Omental fat pad (tissue), 4 donors: ENCODE results near the gene BCHE. TPM values are rescaled to one million over a fixed set of nuclear protein-coding genes. Genes with fewer than 3 reads are reported as not detected.

Experiments
- ATAC-seq: fragments of 150-250 bp; one replicate; pipeline ENCODE4 v1.9.1; 2016; ENCODE audit warnings: mild to moderate bottlenecking, moderate library complexity; ENCODE audit not compliant: low FRiP score
- DNase-seq: peaks from one replicate; pipeline ENCODE4 v3.0.0-alpha.2; 2019; ENCODE audit warnings: low spot score
- CTCF ChIP-seq, 3 donors: fragments of 450-650 bp; IDR thresholded peaks; one replicate each; pipeline ENCODE4 v1.5.1; 2016 to 2017; ENCODE audit warnings: antibody characterized with exemption in 3 of 3, mild to moderate bottlenecking in 3 of 3, moderate library complexity in 2 of 3
- total RNA-seq, 4 donors: library from RNA; depleted of rRNA; stranded (reverse); fragments of >200 nt; gene quantifications; one replicate each; pipeline ENCODE4 v1.1.0, GENCODE V29; 2016

The BCHE gene
- total RNA-seq, 4 donors from 2014 or later: 17.8 to 205 (median 33.4) TPM

- no peak for TF ChIP-seq CTCF (IDR thresholded peaks at IDR 0.05)
- DNase-seq (no peak), ATAC-seq (no peak)
These were observed 33.8 kb downstream of the BCHE start for GRCh38 chr3:165803471-165803870.

- DNase-seq (no peak), ATAC-seq (no peak)
- no peak for TF ChIP-seq CTCF (IDR thresholded peaks at IDR 0.05)
These were observed 36.3 kb downstream of the BCHE start for GRCh38 chr3:165800970-165801369.

GRCh38 chr3:165799026-165799425, 38.2 kb downstream of the BCHE start:
- ATAC-seq (no peak), DNase-seq (no peak)
- no peak for TF ChIP-seq CTCF (IDR thresholded peaks at IDR 0.05)

GRCh38 chr3:165797551-165797950, 39.7 kb downstream of the BCHE start:
- TF ChIP-seq CTCF (IDR thresholded peaks at IDR 0.05): no peak
- ATAC-seq: no peak

GRCh38 chr3:165796701-165797100, 40.5 kb downstream of the BCHE start:
- ATAC-seq: no peak
- DNase-seq: no peak
- no peak for TF ChIP-seq CTCF (IDR thresholded peaks at IDR 0.05)

More at GRCh38 chr3:165797551-165797950, 39.7 kb downstream of the BCHE start:
- DNase-seq: no peak

GRCh38 chr3:165788531-165788930, 48.7 kb downstream of the BCHE start:
- TF ChIP-seq CTCF (IDR thresholded peaks at IDR 0.05): no peak
- no peak for DNase-seq
- ATAC-seq: no peak

GRCh38 chr3:165786013-165786412, 51.2 kb downstream of the BCHE start:
- no peak for TF ChIP-seq CTCF (IDR thresholded peaks at IDR 0.05)
- ATAC-seq: no peak
- DNase-seq: no peak
